ENCODE measurements around the gene ARID1B. TPM values are rescaled to one million over a fixed set of nuclear protein-coding genes. Genes with fewer than 3 reads are reported as not detected.

ARID1B gene
- total and polyA plus RNA-seq, 4 donors: 7.0 to 49.0 (median 24.2) TPM

GRCh38 chr6:156974830-156975261, 197.7 kb downstream of the ARID1B start:
- no peak for DNase-seq (ENCODE audit: low spot score)
- TF ChIP-seq NR2F2 (IDR thresholded peaks at IDR 0.05) (no peak), MAX (IDR thresholded peaks at IDR 0.05) (no peak), SP1 (IDR thresholded peaks at IDR 0.05) (no peak), CTCF (IDR thresholded peaks at IDR 0.05; ENCODE audit: low read depth, low read length, missing input control) (no peak), ATF3 (IDR thresholded peaks at IDR 0.05) (no peak), EGR1 (IDR thresholded peaks at IDR 0.05; ENCODE audit: low read depth in 2 of 2) (no peak), FOXA1 (IDR thresholded peaks at IDR 0.05) (no peak), ZBTB33 (IDR thresholded peaks at IDR 0.05) (no peak)

DNA sequence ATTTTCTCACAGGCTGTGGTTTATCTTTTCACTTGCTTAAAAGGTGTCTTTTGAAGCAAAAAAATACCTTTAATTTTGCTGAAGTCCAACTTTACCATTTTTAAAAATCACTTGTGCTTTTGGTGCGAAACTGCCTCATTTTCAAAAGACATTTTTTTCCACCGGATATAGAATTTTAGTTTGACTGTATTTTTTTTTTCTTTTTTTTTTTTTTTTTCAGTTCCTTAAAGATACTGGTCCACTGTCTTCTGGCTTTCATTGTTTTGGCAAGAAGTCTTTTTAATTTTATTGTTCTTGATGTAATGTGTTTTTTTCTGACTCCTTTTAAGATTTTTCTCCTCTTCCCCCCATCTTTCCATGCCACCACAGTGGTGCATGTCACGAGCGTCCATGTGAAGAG, 198.2 kb downstream of the ARID1B start:
- Histone ChIP-seq H3K9me3 (ENCODE audit: control insufficient read depth in 4 of 4, low read length in 3 of 4) (no peaks in the 10 kb centered on the region), H3K4me3 (ENCODE audit: low read depth in 1 of 3, low read length in 3 of 3) (no peak overlapping the region), H3K36me3 (ENCODE audit: control insufficient read depth in 4 of 4, insufficient read depth in 3 of 4, low read depth in 1 of 4, low read length in 3 of 4) (no peaks in the 10 kb centered on the region), H3K27me3 (ENCODE audit: control insufficient read depth in 4 of 4, insufficient read depth in 4 of 4, low read length in 3 of 4) (no peaks in the 10 kb centered on the region), H3K4me1 (ENCODE audit: control insufficient read depth in 4 of 4, insufficient read depth in 4 of 4, low read length in 3 of 4) (peaks cover 0 to 11% (median 6%) of the 10 kb centered on the region in 4 donors), H3K27ac (ENCODE audit: low read depth in 1 of 2, low read length in 2 of 2) (no peak overlapping the region), H3K9ac (ENCODE audit: low read depth in 1 of 2, low read length in 2 of 2) (no peak overlapping the region)
- TF ChIP-seq SP1 (IDR thresholded peaks at IDR 0.05): no peak
- TF ChIP-seq HNF4A (conservative IDR thresholded peaks at IDR 0.05): no peak
- TF ChIP-seq REST (IDR thresholded peaks at IDR 0.05): no peak
- TF ChIP-seq NR2F2 (IDR thresholded peaks at IDR 0.05): no peak
- TF ChIP-seq ATF3 (IDR thresholded peaks at IDR 0.05): no peak
- no peak for TF ChIP-seq HNF4G (IDR thresholded peaks at IDR 0.05)
- TF ChIP-seq TAF1 (conservative IDR thresholded peaks at IDR 0.05): no peak
- no peak for TF ChIP-seq GABPA (IDR thresholded peaks at IDR 0.05 in 1 of 2, conservative IDR thresholded peaks at IDR 0.05 in 1 of 2)
- no peak for TF ChIP-seq ZBTB33 (IDR thresholded peaks at IDR 0.05)
- TF ChIP-seq MAX (IDR thresholded peaks at IDR 0.05): no peak
- no peak for TF ChIP-seq EGR1 (IDR thresholded peaks at IDR 0.05; ENCODE audit: low read depth in 2 of 2)
- no peak for TF ChIP-seq RXRA (IDR thresholded peaks at IDR 0.05)
- no peak for DNase-seq (ENCODE audit: low spot score)
- WGBS: 96% methylated on average over 4 of the region's 4 CpGs

More at GRCh38 chr6:156974830-156975261, 197.7 kb downstream of the ARID1B start:
- H3K36me3 ChIP-seq (ENCODE audit: control insufficient read depth in 4 of 4, insufficient read depth in 3 of 4, low read depth in 1 of 4, low read length in 3 of 4): no peaks in the 10 kb centered on the region
- 97% methylated on average over 2 of the region's 2 CpGs for WGBS
- no peaks in the 10 kb centered on the region for H3K27me3 ChIP-seq (ENCODE audit: control insufficient read depth in 4 of 4, insufficient read depth in 4 of 4, low read length in 3 of 4)
- H3K27ac ChIP-seq (ENCODE audit: low read depth in 1 of 2, low read length in 2 of 2): no peak overlapping the region
- no peak overlapping the region for H3K4me3 ChIP-seq (ENCODE audit: low read depth in 1 of 3, low read length in 3 of 3)
- no peak overlapping the region for H3K9ac ChIP-seq (ENCODE audit: low read depth in 1 of 2, low read length in 2 of 2)
- H3K4me1 ChIP-seq (ENCODE audit: control insufficient read depth in 4 of 4, insufficient read depth in 4 of 4, low read length in 3 of 4): peaks cover 0 to 11% (median 6%) of the 10 kb centered on the region in 4 donors
- no peaks in the 10 kb centered on the region for H3K9me3 ChIP-seq (ENCODE audit: control insufficient read depth in 4 of 4, low read length in 3 of 4)

Data from liver (tissue), 9 donors.